ENCODE data around the gene TMUB2.

The TMUB2 gene

DNA sequence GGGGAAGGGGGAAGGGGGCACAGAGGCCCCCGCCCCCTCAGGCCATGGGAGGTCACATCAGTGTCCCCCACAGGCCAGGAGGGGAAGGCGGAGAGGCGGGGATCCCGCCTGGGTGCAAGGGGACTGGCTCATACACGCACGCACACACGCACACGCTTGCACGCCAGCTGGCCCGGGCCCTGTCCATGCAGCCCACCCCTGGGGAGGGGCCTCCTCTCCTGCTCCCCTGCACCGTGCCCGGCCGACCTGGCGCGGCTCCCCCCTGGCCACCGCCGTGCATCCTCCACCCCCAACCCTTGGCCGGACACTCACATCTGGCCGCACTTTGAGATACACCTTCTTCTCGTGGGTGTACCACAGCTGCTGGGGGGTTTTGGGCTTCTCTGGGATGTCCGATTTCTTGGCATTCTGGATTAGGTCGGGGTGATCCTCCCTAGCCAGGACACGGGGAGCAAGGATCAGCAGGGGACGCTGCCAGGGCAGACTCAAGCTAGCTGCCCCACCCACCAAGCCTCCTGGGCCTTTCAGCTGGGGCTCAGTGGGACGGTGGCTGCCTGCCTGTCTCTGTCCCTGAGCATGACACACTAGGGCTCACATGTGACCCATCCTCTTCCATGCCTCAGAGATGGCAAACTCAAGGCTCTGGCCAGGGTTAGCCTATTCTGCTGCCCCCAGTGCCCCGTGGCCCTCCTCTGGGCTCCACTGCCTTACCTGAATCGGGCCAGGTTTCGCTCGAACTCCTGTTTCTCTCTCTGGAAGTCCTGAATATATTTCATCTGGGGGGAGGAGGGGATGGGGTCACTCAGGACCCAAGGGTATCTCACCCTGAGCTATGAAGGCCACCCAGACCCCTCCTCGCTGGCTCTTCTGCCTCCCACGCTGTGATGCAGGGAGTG lies 26.0 kb downstream of the TMUB2 start:
- no peak overlapping the region for H3K27ac ChIP-seq (ENCODE audit: low read length, poor library complexity, severe bottlenecking)
- no peak overlapping the region for H2BK5ac ChIP-seq (ENCODE audit: low read depth, low read length, poor library complexity, severe bottlenecking)
- H3K9ac ChIP-seq (ENCODE audit: low read length): peak overlapping the region; percentile 22
- no peaks in the 10 kb centered on the region for H3K27me3 ChIP-seq (ENCODE audit: control insufficient read depth in 1 of 2, insufficient read depth in 1 of 2, low read length in 2 of 2)
- H3K79me1 ChIP-seq (replicated peaks; ENCODE audit: low read length, poor library complexity, severe bottlenecking): peaks cover 42% of the 10 kb centered on the region
- no peak overlapping the region for H2BK120ac ChIP-seq (ENCODE audit: low read depth, low read length)
- no peak overlapping the region for H3K4me3 ChIP-seq (ENCODE audit: insufficient read depth in 1 of 2, low read depth in 1 of 2, low read length in 2 of 2)
- no peak overlapping the region for H3K23ac ChIP-seq (ENCODE audit: low read length in 2 of 2)
- H3K18ac ChIP-seq (ENCODE audit: low read depth in 1 of 2, low read length in 2 of 2): no peak overlapping the region
- H4K91ac ChIP-seq (ENCODE audit: low read length): no peak overlapping the region
- no peak for DNase-seq
- H2AK5ac ChIP-seq (ENCODE audit: low read length, severe bottlenecking): no peak overlapping the region
- H2BK15ac ChIP-seq (ENCODE audit: low read depth, poor library complexity, severe bottlenecking): peak overlapping the region; percentile 17
- peaks cover 27% of the 10 kb centered on the region for H3K4me1 ChIP-seq (ENCODE audit: control insufficient read depth, insufficient read depth, low read depth, low read length)
- no peak overlapping the region for H3K4me2 ChIP-seq (ENCODE audit: low read length, poor library complexity, severe bottlenecking)
- no peak overlapping the region for H2AFZ ChIP-seq (ENCODE audit: low read depth, low read length)
- H3K9me3 ChIP-seq (ENCODE audit: control insufficient read depth, low read length): peaks cover 8% of the 10 kb centered on the region
- H3K14ac ChIP-seq (ENCODE audit: low read length in 2 of 2): no peak overlapping the region
- H3K36me3 ChIP-seq (ENCODE audit: control insufficient read depth in 1 of 2, insufficient read depth in 2 of 2, low read depth in 1 of 2, low read length in 2 of 2): peaks cover 72 to 89% of the 10 kb centered on the region in 2 experiments
- H4K8ac ChIP-seq (ENCODE audit: low read length): no peak overlapping the region
- 95% methylated on average over 31 of the region's 31 CpGs for WGBS
- H3K4ac ChIP-seq (ENCODE audit: low read depth in 1 of 2, low read length in 2 of 2): no peak overlapping the region
- H2BK12ac ChIP-seq (ENCODE audit: low read length in 2 of 2): peak overlapping the region in 1 of 2 experiments; percentile 12

- H3K27ac ChIP-seq (ENCODE audit: low read length, poor library complexity, severe bottlenecking): no peak overlapping the region
- no peak overlapping the region for H2BK120ac ChIP-seq (ENCODE audit: low read depth, low read length)
- no peak for DNase-seq
- H3K18ac ChIP-seq (ENCODE audit: low read depth in 1 of 2, low read length in 2 of 2): no peak overlapping the region
- no peak overlapping the region for H3K14ac ChIP-seq (ENCODE audit: low read length in 2 of 2)
- no peaks in the 10 kb centered on the region for H3K27me3 ChIP-seq (ENCODE audit: control insufficient read depth in 1 of 2, insufficient read depth in 1 of 2, low read length in 2 of 2)
- 96% methylated on average over 12 of the region's 15 CpGs for WGBS
- H3K9me3 ChIP-seq (ENCODE audit: control insufficient read depth, low read length): peaks cover 8% of the 10 kb centered on the region
- no peak overlapping the region for H2BK5ac ChIP-seq (ENCODE audit: low read depth, low read length, poor library complexity, severe bottlenecking)
- no peak overlapping the region for H4K8ac ChIP-seq (ENCODE audit: low read length)
- no peak overlapping the region for H2AK5ac ChIP-seq (ENCODE audit: low read length, severe bottlenecking)
- peaks cover 65 to 81% of the 10 kb centered on the region in 2 experiments for H3K36me3 ChIP-seq (ENCODE audit: control insufficient read depth in 1 of 2, insufficient read depth in 2 of 2, low read depth in 1 of 2, low read length in 2 of 2)
- no peak overlapping the region for H2BK12ac ChIP-seq (ENCODE audit: low read length in 2 of 2)
- H3K79me1 ChIP-seq (replicated peaks; ENCODE audit: low read length, poor library complexity, severe bottlenecking): peaks cover 38% of the 10 kb centered on the region
- no peak overlapping the region for H2AFZ ChIP-seq (ENCODE audit: low read depth, low read length)
- H2BK15ac ChIP-seq (ENCODE audit: low read depth, poor library complexity, severe bottlenecking): no peak overlapping the region
- no peak overlapping the region for H3K4me3 ChIP-seq (ENCODE audit: insufficient read depth in 1 of 2, low read depth in 1 of 2, low read length in 2 of 2)
- no peak overlapping the region for H4K91ac ChIP-seq (ENCODE audit: low read length)
- no peak overlapping the region for H3K4ac ChIP-seq (ENCODE audit: low read depth in 1 of 2, low read length in 2 of 2)
- peak overlapping the region; percentile 22 for H3K9ac ChIP-seq (ENCODE audit: low read length)
- peaks cover 29% of the 10 kb centered on the region for H3K4me1 ChIP-seq (ENCODE audit: control insufficient read depth, insufficient read depth, low read depth, low read length)
- no peak overlapping the region for H3K23ac ChIP-seq (ENCODE audit: low read length in 2 of 2)
- H3K4me2 ChIP-seq (ENCODE audit: low read length, poor library complexity, severe bottlenecking): no peak overlapping the region
These were observed 26.8 kb downstream of the TMUB2 start for GRCh38 chr17:44213403-44214229.

DNA sequence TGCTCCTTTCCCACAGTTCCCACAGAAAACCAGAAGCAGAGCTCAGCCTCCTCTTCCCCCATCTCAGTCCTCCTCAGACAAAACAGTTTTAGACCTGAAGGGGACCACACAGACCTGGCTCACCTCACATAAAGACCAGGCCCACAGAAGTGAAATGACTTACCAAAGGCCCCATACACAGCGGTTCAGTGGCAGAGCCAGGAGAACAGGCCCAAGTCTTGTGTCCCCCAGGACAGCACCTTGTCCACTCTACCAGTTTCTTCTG lies 27.4 kb downstream of the TMUB2 start:
- Histone ChIP-seq H2AK5ac (ENCODE audit: low read length, severe bottlenecking) (no peak overlapping the region), H2BK5ac (ENCODE audit: low read depth, low read length, poor library complexity, severe bottlenecking) (no peak overlapping the region), H4K8ac (ENCODE audit: low read length) (no peak overlapping the region), H2AFZ (ENCODE audit: low read depth, low read length) (no peak overlapping the region), H3K4me3 (ENCODE audit: insufficient read depth in 1 of 2, low read depth in 1 of 2, low read length in 2 of 2) (no peak overlapping the region), H3K27me3 (ENCODE audit: control insufficient read depth in 1 of 2, insufficient read depth in 1 of 2, low read length in 2 of 2) (no peaks in the 10 kb centered on the region), H2BK120ac (ENCODE audit: low read depth, low read length) (no peak overlapping the region), H3K4me1 (ENCODE audit: control insufficient read depth, insufficient read depth, low read depth, low read length) (peaks cover 29% of the 10 kb centered on the region), H4K91ac (ENCODE audit: low read length) (no peak overlapping the region), H3K9me3 (ENCODE audit: control insufficient read depth, low read length) (peaks cover 8% of the 10 kb centered on the region), H3K27ac (ENCODE audit: low read length, poor library complexity, severe bottlenecking) (no peak overlapping the region), H3K4me2 (ENCODE audit: low read length, poor library complexity, severe bottlenecking) (no peak overlapping the region), H2BK12ac (ENCODE audit: low read length in 2 of 2) (no peak overlapping the region), H3K9ac (ENCODE audit: low read length) (no peak overlapping the region), H3K18ac (ENCODE audit: low read depth in 1 of 2, low read length in 2 of 2) (no peak overlapping the region), H3K23ac (ENCODE audit: low read length in 2 of 2) (no peak overlapping the region), H3K36me3 (ENCODE audit: control insufficient read depth in 1 of 2, insufficient read depth in 2 of 2, low read depth in 1 of 2, low read length in 2 of 2) (peaks cover 60 to 75% of the 10 kb centered on the region in 2 experiments), H3K14ac (ENCODE audit: low read length in 2 of 2) (no peak overlapping the region), H3K79me1 (replicated peaks; ENCODE audit: low read length, poor library complexity, severe bottlenecking) (peaks cover 38% of the 10 kb centered on the region), H3K4ac (ENCODE audit: low read depth in 1 of 2, low read length in 2 of 2) (no peak overlapping the region), H2BK15ac (ENCODE audit: low read depth, poor library complexity, severe bottlenecking) (no peak overlapping the region)
- DNase-seq: no peak
- WGBS: 82% methylated on average over 1 of the region's 1 CpG

GRCh38 chr17:44214896-44215295 lies 28.1 kb downstream of the TMUB2 start:
- Histone ChIP-seq H3K27ac (ENCODE audit: low read length, poor library complexity, severe bottlenecking) (no peak overlapping the region), H3K4me1 (ENCODE audit: control insufficient read depth, insufficient read depth, low read depth, low read length) (peaks cover 29% of the 10 kb centered on the region), H3K9me3 (ENCODE audit: control insufficient read depth, low read length) (peaks cover 8% of the 10 kb centered on the region), H2BK5ac (ENCODE audit: low read depth, low read length, poor library complexity, severe bottlenecking) (no peak overlapping the region), H3K36me3 (ENCODE audit: control insufficient read depth in 1 of 2, insufficient read depth in 2 of 2, low read depth in 1 of 2, low read length in 2 of 2) (peaks cover 52 to 68% of the 10 kb centered on the region in 2 experiments), H3K27me3 (ENCODE audit: control insufficient read depth in 1 of 2, insufficient read depth in 1 of 2, low read length in 2 of 2) (no peaks in the 10 kb centered on the region), H3K4me3 (ENCODE audit: insufficient read depth in 1 of 2, low read depth in 1 of 2, low read length in 2 of 2) (no peak overlapping the region), H3K4ac (ENCODE audit: low read depth in 1 of 2, low read length in 2 of 2) (no peak overlapping the region), H3K14ac (ENCODE audit: low read length in 2 of 2) (no peak overlapping the region), H4K8ac (ENCODE audit: low read length) (no peak overlapping the region), H2BK12ac (ENCODE audit: low read length in 2 of 2) (no peak overlapping the region), H2BK15ac (ENCODE audit: low read depth, poor library complexity, severe bottlenecking) (no peak overlapping the region), H3K9ac (ENCODE audit: low read length) (no peak overlapping the region), H2AK5ac (ENCODE audit: low read length, severe bottlenecking) (no peak overlapping the region), H3K23ac (ENCODE audit: low read length in 2 of 2) (no peak overlapping the region), H2BK120ac (ENCODE audit: low read depth, low read length) (no peak overlapping the region), H3K4me2 (ENCODE audit: low read length, poor library complexity, severe bottlenecking) (no peak overlapping the region), H2AFZ (ENCODE audit: low read depth, low read length) (no peak overlapping the region), H3K18ac (ENCODE audit: low read depth in 1 of 2, low read length in 2 of 2) (no peak overlapping the region), H3K79me1 (replicated peaks; ENCODE audit: low read length, poor library complexity, severe bottlenecking) (peaks cover 31% of the 10 kb centered on the region), H4K91ac (ENCODE audit: low read length) (no peak overlapping the region)
- WGBS: 96% methylated on average over 6 of the region's 6 CpGs
- no peak for DNase-seq

Measured in mesenchymal stem cell (in vitro differentiated cells and primary cell).